Skin epidermis (tissue), 12 donors: ENCODE results near the gene SUN5.

ENCODE experiments used
- H3K27ac ChIP-seq, 21 experiments: fragments of 200-600 bp; sonication (generic) in 11 of 21; one replicate each; pipeline ENCODE4 v1.5.0; 2020; ENCODE audit warnings: mild to moderate bottlenecking in 3 of 21, inconsistent platforms in 2 of 21, moderate library complexity in 2 of 21
- H3K4me3 ChIP-seq, 7 experiments: fragments of 200-600 bp; sonication (generic) in 2 of 7; one replicate each; pipeline ENCODE4 v1.5.0; 2020; ENCODE audit warnings: inconsistent platforms in 2 of 7, mild to moderate bottlenecking in 2 of 7, moderate library complexity in 1 of 7

Gene SUN5

DNA sequence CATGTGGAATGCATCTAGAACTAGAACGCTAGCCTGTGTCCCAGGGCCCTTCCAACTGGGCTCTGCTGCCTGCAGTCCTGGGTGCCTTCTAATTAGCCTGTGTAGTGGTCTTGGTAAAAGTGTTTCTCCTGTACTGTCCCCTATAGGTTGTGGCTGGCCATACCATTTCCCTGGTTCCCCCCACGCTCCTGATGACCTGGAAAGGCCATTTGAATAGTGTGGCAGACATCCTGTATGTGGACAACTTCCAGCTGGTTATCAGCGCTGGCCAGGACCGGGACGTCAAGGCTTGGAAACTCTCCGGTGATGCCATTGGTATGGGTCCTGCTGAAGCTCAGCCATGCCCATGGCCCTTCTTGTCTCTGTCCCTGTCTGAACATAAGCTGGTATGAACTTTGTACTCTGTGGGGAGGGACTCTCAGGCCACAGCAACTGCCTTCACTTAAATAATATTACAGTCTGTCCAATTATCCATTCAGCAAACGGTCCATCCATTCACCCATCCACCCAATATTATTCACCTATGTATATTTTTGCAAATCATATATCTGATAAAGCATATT lies 60.7 kb downstream of the SUN5 start:
- Histone ChIP-seq H3K4me3 (no peak overlapping the region), H3K27ac (no peak overlapping the region)

DNA sequence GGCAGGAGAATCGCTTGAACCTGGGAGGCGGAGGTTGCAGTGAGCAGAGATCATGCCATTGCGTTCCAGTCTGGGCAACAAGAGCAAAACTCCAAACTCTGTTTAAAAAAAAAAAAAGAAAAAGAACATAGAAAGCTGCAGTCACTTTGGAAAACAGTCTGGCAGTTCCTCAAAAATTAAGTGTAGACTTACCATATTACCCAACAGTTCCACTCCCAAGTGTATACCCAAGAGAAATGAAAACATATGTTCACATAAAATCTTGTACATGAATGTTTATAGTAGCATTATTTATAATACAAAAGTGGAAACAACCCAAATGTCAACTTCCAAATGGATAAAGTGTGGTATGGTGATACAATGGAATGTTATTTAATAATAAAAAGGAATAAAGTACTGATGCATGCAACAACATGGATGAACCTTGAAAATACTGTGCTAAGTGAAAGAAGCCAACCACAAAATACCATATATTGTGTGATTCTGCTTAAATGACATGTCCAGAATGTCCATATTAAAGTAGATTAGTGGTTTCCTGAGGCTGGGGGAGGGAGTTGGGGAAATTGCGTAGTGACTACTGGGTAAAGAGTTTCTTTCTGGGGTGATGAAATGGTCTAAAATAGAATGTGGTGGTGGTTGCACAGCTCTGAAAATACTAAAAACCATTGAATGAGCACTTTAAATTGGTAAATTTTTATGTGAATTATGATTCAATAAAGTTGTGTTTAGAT lies 62.9 kb downstream of the SUN5 start:
- H3K4me3 ChIP-seq = no peak overlapping the region
- no peak overlapping the region for H3K27ac ChIP-seq

DNA sequence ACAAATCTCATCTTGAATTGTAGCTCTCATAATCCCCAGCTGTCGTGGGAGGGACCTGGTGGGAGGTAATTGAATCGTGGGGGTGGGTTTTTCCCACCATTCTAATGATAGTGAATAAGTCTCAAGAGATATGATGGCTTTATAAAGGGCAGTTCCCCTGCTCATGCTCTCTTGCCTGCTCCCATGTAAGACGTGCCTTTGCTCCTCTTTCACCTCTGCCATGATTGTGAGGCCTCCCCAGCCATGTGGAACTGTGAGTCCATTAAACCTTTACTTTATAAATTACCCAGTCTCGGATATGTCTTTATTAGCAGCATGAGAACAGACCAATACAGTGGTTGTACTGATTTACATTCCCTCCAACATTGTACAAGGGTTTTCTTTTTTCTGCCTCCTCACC lies 69.7 kb downstream of the SUN5 start:
- no peak overlapping the region for H3K4me3 ChIP-seq
- H3K27ac ChIP-seq = no peak overlapping the region
